IMR-90 (cell line): ENCODE results near the gene LFNG. TPM values are rescaled to one million over a fixed set of nuclear protein-coding genes. Genes with fewer than 3 reads are reported as not detected.
"Not testable (repeated sequence)": the region's sequence is repeated elsewhere in the genome, so short reads cannot be mapped to it uniquely, and the experiment has no call there.

Source experiments
- ATAC-seq: fragments of 200-7000 bp; cut with Tn5 transposase; 2 replicates; pipeline ENCODE4 v1.9.1; 2020; ENCODE audit warnings: low read depth, mild to moderate bottlenecking, moderate library complexity
- BruUV-seq: library from RNA; stranded (reverse); fragments of 400-500 nt; replicated peaks from 2 replicates; lab custom pipeline; 2021; lab: Mats Ljungman, UMichigan
- CTCF ChIA-PET: fragments of 300-600 bp; formaldehyde crosslinking; extraction: SDS; loops from one replicate; lab custom pipeline; 2021; ENCODE audit warnings: antibody characterized with exemption; lab: Yijun Ruan, JAX
- POLR2A ChIA-PET: fragments of 300-600 bp; sonication (Branson Sonifier 250); formaldehyde crosslinking; loops from one replicate; lab custom pipeline; 2022; ENCODE audit warnings: antibody characterized with exemption; ENCODE audit not compliant: unreplicated experiment; lab: Charles Lee
- DNase-seq: peaks from one replicate; pipeline ENCODE4 v3.0.0; 2013
- H2AFZ ChIP-seq: replicated peaks from 2 replicates; pipeline ENCODE3; 2013; ENCODE audit warnings: low read length, mild to moderate bottlenecking; ENCODE audit not compliant: poor library complexity
- H2AK5ac ChIP-seq: 2 replicates; pipeline ENCODE4 v1.6.1; 2013; ENCODE audit warnings: low read depth, low read length, inconsistent platforms
- H2AK9ac ChIP-seq: replicated peaks from 2 replicates; pipeline ENCODE3; 2013; ENCODE audit warnings: mild to moderate bottlenecking, low read depth, low read length, moderate library complexity; ENCODE audit not compliant: poor library complexity
- H2BK120ac ChIP-seq: 2 replicates; pipeline ENCODE4 v1.6.1; 2013; ENCODE audit warnings: low read depth, low read length, inconsistent platforms
- H2BK15ac ChIP-seq: 3 replicates; pipeline ENCODE4 v1.6.1; 2013; ENCODE audit warnings: low read depth, low read length, inconsistent platforms
- H2BK20ac ChIP-seq: 2 replicates; pipeline ENCODE4 v1.6.1; 2013; ENCODE audit warnings: low read depth, mild to moderate bottlenecking, inconsistent platforms, low read length, moderate library complexity
- H2BK5ac ChIP-seq: 2 replicates; pipeline ENCODE4 v1.6.1; 2013; ENCODE audit warnings: mild to moderate bottlenecking, low read depth, low read length, inconsistent platforms; ENCODE audit not compliant: poor library complexity, severe bottlenecking
- H3K14ac ChIP-seq: replicated peaks from 2 replicates; pipeline ENCODE4 v1.6.1; 2013; ENCODE audit warnings: low read depth, low read length, inconsistent platforms
- H3K18ac ChIP-seq: 2 replicates; pipeline ENCODE4 v1.6.1; 2013; ENCODE audit warnings: low read depth, low read length, control low read depth
- H3K23ac ChIP-seq: 2 replicates; pipeline ENCODE4 v1.6.1; 2013; ENCODE audit warnings: low read depth, low read length, inconsistent platforms
- H3K27ac ChIP-seq: 2 replicates; pipeline ENCODE4 v1.5.1; 2013; ENCODE audit warnings: mild to moderate bottlenecking, control low read depth, low read length; ENCODE audit not compliant: insufficient read depth
- H3K27me3 ChIP-seq: 2 replicates; pipeline ENCODE4 v1.6.1; 2013; ENCODE audit warnings: low read length; ENCODE audit not compliant: control insufficient read depth, insufficient read depth
- H3K36me3 ChIP-seq: 2 replicates; pipeline ENCODE4 v1.6.1; 2013; ENCODE audit warnings: low read length, mixed read lengths; ENCODE audit not compliant: control insufficient read depth, insufficient read depth
- H3K4ac ChIP-seq: 2 replicates; pipeline ENCODE4 v1.6.1; 2013; ENCODE audit warnings: low read depth, low read length, inconsistent platforms
- H3K4me1 ChIP-seq: 2 replicates; pipeline ENCODE4 v1.6.1; 2013; ENCODE audit warnings: low read length, mixed read lengths; ENCODE audit not compliant: control insufficient read depth, insufficient read depth
- H3K4me2 ChIP-seq: 2 replicates; pipeline ENCODE4 v1.6.1; 2013; ENCODE audit warnings: low read depth, mild to moderate bottlenecking, control low read depth, low read length, moderate library complexity
- H3K4me3 ChIP-seq: 2 replicates; pipeline ENCODE4 v1.5.1; 2013; ENCODE audit warnings: low read depth, mild to moderate bottlenecking, control low read depth, low read length, moderate library complexity; ENCODE audit not compliant: insufficient read depth
- H3K56ac ChIP-seq: 2 replicates; pipeline ENCODE4 v1.6.1; 2013; ENCODE audit warnings: low read length, inconsistent platforms; ENCODE audit not compliant: insufficient read depth; ENCODE audit errors: extremely low read depth
- H3K79me1 ChIP-seq, 2 experiments: 2 replicates each; pipeline ENCODE4 v1.6.1; 2013; ENCODE audit warnings: low read length in 2 of 2, inconsistent platforms in 1 of 2, low read depth in 1 of 2
- H3K9ac ChIP-seq: 2 replicates; pipeline ENCODE4 v1.6.1; 2013; ENCODE audit warnings: low read depth, low read length, control low read depth
- H3K9me1 ChIP-seq: 2 replicates; pipeline ENCODE4 v1.6.1; 2013; ENCODE audit warnings: low read length, inconsistent platforms; ENCODE audit not compliant: insufficient read depth
- H3K9me3 ChIP-seq: 2 replicates; pipeline ENCODE4 v1.6.1; 2013; ENCODE audit warnings: low read length; ENCODE audit not compliant: control insufficient read depth, insufficient read depth
- H4K20me1 ChIP-seq: 2 replicates; pipeline ENCODE4 v1.6.1; 2013; ENCODE audit warnings: low read length, inconsistent platforms; ENCODE audit not compliant: insufficient read depth
- H4K5ac ChIP-seq: 2 replicates; pipeline ENCODE4 v1.6.1; 2013; ENCODE audit warnings: mild to moderate bottlenecking, low read depth, low read length, control low read depth
- H4K8ac ChIP-seq, 2 experiments: 2 replicates each; pipeline ENCODE4 v1.6.1; 2013; ENCODE audit warnings: low read depth in 2 of 2, low read length in 2 of 2, control low read depth in 1 of 2, inconsistent platforms in 1 of 2
- H4K91ac ChIP-seq: 2 replicates; pipeline ENCODE4 v1.6.1; 2013; ENCODE audit warnings: low read depth, low read length, inconsistent platforms; ENCODE audit not compliant: insufficient read depth
- WGBS, 2 experiments: methylation state at CpG; one replicate each; pipeline versions ENCODE4 v1.1.5 to v1.1.7; 2013; ENCODE audit warnings: missing lambda C conversion rate in 2 of 2; ENCODE audit not compliant: insufficient read length in 1 of 2; ENCODE audit errors: extremely low coverage in 2 of 2; 5-methylcytosine and 5-hydroxymethylcytosine counted together
- dilution Hi-C: fragments of 300-500 bp; cut with HindIII; formaldehyde crosslinking; loops from one replicate; pipeline ENCODE4 v1.14.3; 2018; ENCODE audit warnings: low sequenced_read_pairs; ENCODE audit not compliant: unreplicated experiment
- in situ Hi-C: fragments of 300-500 bp; cut with MboI; formaldehyde crosslinking; loops from 3 replicates; pipeline ENCODE4 v1.14.3; 2019; ENCODE audit warnings: low sequenced_read_pairs, inconsistent platforms, mixed read lengths
- intact Hi-C: fragments of 100-400 bp; cut with micrococcal nuclease; formaldehyde crosslinking; loops from 2 replicates; pipeline ENCODE4 v1.10.0; 2022
- polyA plus RNA-seq, 3 experiments: library from polyadenylated mRNA; depleted of rRNA; stranded (reverse); fragments of >200 nt; gene quantifications; 2 replicates each; pipeline ENCODE4 v1.2.3, GENCODE V29; 2012; ENCODE audit warnings: low replicate concordance in 1 of 3
- total RNA-seq: library from RNA; depleted of rRNA; stranded (reverse); fragments of >200 nt; gene quantifications from 2 replicates; pipeline ENCODE4 v1.2.3, GENCODE V29; 2012

The LFNG gene
- total and polyA plus RNA-seq, 2 of the 4 experiments (the other 2 are of a cell fraction), result 1.8 to 5.1 TPM

DNA sequence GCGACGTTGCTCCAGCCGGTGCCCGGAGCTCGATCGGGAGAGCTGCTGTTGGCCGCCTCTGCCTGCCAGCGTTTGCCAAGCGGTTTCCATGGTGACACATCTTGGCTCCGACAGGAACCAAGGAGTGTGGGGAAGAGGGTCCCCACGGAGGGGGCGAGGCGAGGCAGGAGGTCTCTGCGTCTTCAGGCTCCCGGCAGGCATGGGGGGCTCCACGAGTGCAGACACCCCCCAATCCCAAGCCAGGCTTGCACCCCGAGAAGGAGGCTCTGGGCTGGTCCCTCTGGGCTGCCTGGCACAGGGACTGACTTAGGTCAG, 12.2 kb downstream of the LFNG start:
- dilution Hi-C loops, H3K9me3 ChIP-seq, H3K27me3 ChIP-seq, H4K5ac ChIP-seq, H2AK5ac ChIP-seq, H3K4me3 ChIP-seq, H2BK20ac ChIP-seq, H2BK120ac ChIP-seq, H3K23ac ChIP-seq, H3K36me3 ChIP-seq, H3K18ac ChIP-seq, CTCF ChIA-PET, H3K9me1 ChIP-seq, H4K91ac ChIP-seq, H3K27ac ChIP-seq, intact Hi-C loops, H2AK9ac ChIP-seq, H3K4ac ChIP-seq, H3K9ac ChIP-seq, BruUV-seq, ATAC-seq, H2AFZ ChIP-seq, POLR2A ChIA-PET, H2BK15ac ChIP-seq, H4K20me1 ChIP-seq, H3K14ac ChIP-seq, in situ Hi-C loops, DNase-seq, H3K79me1 ChIP-seq, H2BK5ac ChIP-seq, H3K56ac ChIP-seq, H3K4me2 ChIP-seq, H4K8ac ChIP-seq: not testable (repeated sequence)
- H3K4me1 ChIP-seq, result peaks cover 29% of the 10 kb centered on the region
- 27% methylated on average over 3 of the region's 17 CpGs; no CpG with 5 or more reads in 1 of the 2 experiments for WGBS, 2 experiments

DNA sequence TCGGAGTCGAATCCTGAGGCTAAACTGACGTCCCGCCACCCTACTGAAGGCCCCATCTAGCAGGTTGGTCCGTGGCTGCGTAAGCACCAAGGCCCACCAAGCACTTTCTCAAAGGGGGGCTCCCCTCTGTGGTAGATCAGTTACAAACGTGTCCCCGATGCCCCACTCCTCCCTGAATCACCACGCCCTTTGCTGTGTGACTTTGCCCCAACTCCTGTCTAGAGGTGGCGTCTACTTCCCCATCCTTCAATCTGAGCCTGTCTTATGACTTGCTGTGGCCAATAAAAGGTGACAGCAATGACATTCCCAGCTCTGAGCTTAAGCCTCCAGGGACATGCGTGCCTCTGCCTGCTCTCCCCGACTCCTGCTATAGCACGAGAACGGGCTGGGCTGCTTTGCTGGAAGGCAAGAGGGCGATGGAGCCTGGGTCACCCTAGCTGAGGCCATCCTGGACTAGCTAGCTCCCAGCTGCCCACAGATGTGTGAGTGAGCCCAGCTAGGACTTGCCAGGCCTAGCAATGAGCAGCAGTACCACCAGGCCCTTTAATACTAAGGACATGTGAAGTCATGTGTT, 12.7 kb downstream of the LFNG start:
- dilution Hi-C loops, H3K9ac ChIP-seq, H3K14ac ChIP-seq, BruUV-seq, H3K4me3 ChIP-seq, H3K56ac ChIP-seq, intact Hi-C loops, ATAC-seq, H3K79me1 ChIP-seq, H2AK5ac ChIP-seq, H3K23ac ChIP-seq, H3K4ac ChIP-seq, H4K5ac ChIP-seq, in situ Hi-C loops, H2AK9ac ChIP-seq, H4K8ac ChIP-seq, H3K27me3 ChIP-seq, H3K9me1 ChIP-seq, H4K20me1 ChIP-seq, H3K4me2 ChIP-seq, DNase-seq, CTCF ChIA-PET, H4K91ac ChIP-seq, H2BK120ac ChIP-seq, H2BK15ac ChIP-seq, H2AFZ ChIP-seq, H3K27ac ChIP-seq, H3K9me3 ChIP-seq, H2BK5ac ChIP-seq, H2BK20ac ChIP-seq, H3K36me3 ChIP-seq, POLR2A ChIA-PET, H3K18ac ChIP-seq: not testable (repeated sequence)
- peaks cover 29% of the 10 kb centered on the region for H3K4me1 ChIP-seq
- 100% methylated on average over 2 of the region's 15 CpGs; no CpG with 5 or more reads in 1 of the 2 experiments for WGBS, 2 experiments
